Mammary epithelial cell (primary cell): Measurements from ENCODE around the gene EFNA5.

Source experiments
- CTCF ChIP-seq, 2 donors: IDR thresholded peaks in 1 of 2; conservative IDR thresholded peaks in 1 of 2; 2 replicates each; pipeline ENCODE4 v1.5.1; 2011 to 2012; ENCODE audit warnings: inconsistent platforms in 2 of 2, low read length in 2 of 2, mild to moderate bottlenecking in 2 of 2, control low read depth in 1 of 2, low read depth in 1 of 2; ENCODE audit not compliant: insufficient read depth in 1 of 2; ENCODE audit errors: extremely low read depth in 1 of 2
- EZH2 ChIP-seq: IDR thresholded peaks from 2 replicates; pipeline ENCODE4 v1.6.1; 2012; ENCODE audit warnings: low read length, inconsistent platforms, borderline replicate concordance

GRCh38 chr5:107634981-107635848 is 35.5 kb downstream of the EFNA5 start:
- TF ChIP-seq CTCF (conservative IDR thresholded peaks at IDR 0.05 in 1 of 2, IDR thresholded peaks at IDR 0.05 in 1 of 2; ENCODE audit: extremely low read depth in 1 of 2, insufficient read depth in 1 of 2, low read depth in 1 of 2, low read length in 2 of 2) (no peak), EZH2 (no peak)
